A673 (cell line): ENCODE results near the gene HPCAL1. TPM values are rescaled to one million over a fixed set of nuclear protein-coding genes. Genes with fewer than 3 reads are reported as not detected.

ENCODE experiments used
- BruUV-seq: library from RNA; stranded (reverse); fragments of 400-500 nt; replicated peaks from 2 replicates; lab custom pipeline; 2021; lab: Mats Ljungman, UMichigan
- CTCF ChIA-PET: fragments of 300-600 bp; sonication (Branson Sonifier 250); formaldehyde crosslinking; loops from one replicate; lab custom pipeline; 2022; ENCODE audit warnings: antibody characterized with exemption; lab: Charles Lee
- POLR2A ChIA-PET: fragments of 300-600 bp; sonication (Branson Sonifier 250); formaldehyde crosslinking; loops from one replicate; lab custom pipeline; 2022; ENCODE audit warnings: antibody characterized with exemption; ENCODE audit not compliant: low non-redundant PET; lab: Charles Lee
- DNase-seq: peaks from one replicate; pipeline ENCODE4 v3.0.0-alpha.2; 2015; ENCODE audit warnings: low spot score
- H3K27ac ChIP-seq: fragments of 200-600 bp; sonication (generic); 2 replicates; pipeline ENCODE4 v1.5.1; 2016; ENCODE audit warnings: mixed run types, low read depth, mild to moderate bottlenecking, mixed read lengths, antibody characterized with exemption, low read length; ENCODE audit not compliant: poor library complexity, severe bottlenecking
- H3K27me3 ChIP-seq: fragments of 200-600 bp; sonication (generic); replicated peaks from 2 replicates; pipeline ENCODE4 v1.6.1; 2017; ENCODE audit warnings: mixed run types, low read depth, mild to moderate bottlenecking, mixed read lengths, antibody characterized with exemption, low read length; ENCODE audit not compliant: insufficient read depth, poor library complexity
- H3K36me3 ChIP-seq: fragments of 200-600 bp; sonication (generic); 2 replicates; pipeline ENCODE4 v1.6.1; 2016; ENCODE audit warnings: mixed run types, mild to moderate bottlenecking, mixed read lengths, antibody characterized with exemption, low read length; ENCODE audit not compliant: insufficient read depth, poor library complexity, severe bottlenecking
- H3K4me1 ChIP-seq: fragments of 200-600 bp; sonication (generic); 2 replicates; pipeline ENCODE4 v1.6.1; 2017; ENCODE audit warnings: mixed run types, mild to moderate bottlenecking, mixed read lengths, antibody characterized with exemption, low read length; ENCODE audit not compliant: insufficient read depth, poor library complexity, severe bottlenecking
- H3K4me3 ChIP-seq: fragments of 200-600 bp; sonication (generic); 2 replicates; pipeline ENCODE4 v1.5.1; 2016; ENCODE audit warnings: low read depth, mixed run types, mild to moderate bottlenecking, mixed read lengths, low read length; ENCODE audit not compliant: poor library complexity, severe bottlenecking
- H3K9me3 ChIP-seq: fragments of 200-600 bp; sonication (generic); 2 replicates; pipeline ENCODE4 v1.6.1; 2016; ENCODE audit warnings: mixed run types, low read depth, mild to moderate bottlenecking, mixed read lengths, antibody characterized with exemption, low read length; ENCODE audit not compliant: poor library complexity, severe bottlenecking
- CTCF ChIP-seq: fragments of 300-800, 200-600 bp; sonication (generic); conservative IDR thresholded peaks from 2 replicates; pipeline ENCODE4 v1.5.1; 2017; ENCODE audit warnings: low read depth, mild to moderate bottlenecking, antibody characterized with exemption, low read length, moderate library complexity, mixed read lengths
- EZH2 ChIP-seq: fragments of 200-600 bp; sonication (generic); IDR thresholded peaks from 2 replicates; pipeline ENCODE4 v1.6.1; 2017; ENCODE audit warnings: borderline replicate concordance, low read depth, mild to moderate bottlenecking, mixed read lengths, antibody characterized with exemption, low read length; ENCODE audit not compliant: poor library complexity, severe bottlenecking
- intact Hi-C: fragments of 100-400 bp; cut with micrococcal nuclease; formaldehyde crosslinking; loops from one replicate; pipeline ENCODE4 v1.10.0; 2022; ENCODE audit not compliant: unreplicated experiment
- total RNA-seq: library from RNA; stranded (reverse); gene quantifications from 2 replicates; pipeline ENCODE4 v1.2.3, GENCODE V29; 2021

The HPCAL1 gene
- total RNA-seq, 1 experiment from 2014 or later = 9.7 TPM

GRCh38 chr2:10320933-10321332 is 18.2 kb downstream of the HPCAL1 start:
- TF ChIP-seq EZH2 (no peak), CTCF (no peak)
- BruUV-seq = no TSS peak
- Histone ChIP-seq H3K27ac (no peak overlapping the region), H3K4me1 (no peaks in the 10 kb centered on the region), H3K27me3 (no peaks in the 10 kb centered on the region), H3K9me3 (no peaks in the 10 kb centered on the region), H3K4me3 (no peak overlapping the region), H3K36me3 (no peaks in the 10 kb centered on the region)
- POLR2A ChIA-PET = no interaction called here
- intact Hi-C loops = no loop called here
- CTCF ChIA-PET = no interaction called here
- DNase-seq = no peak

GRCh38 chr2:10321622-10322021 is 18.9 kb downstream of the HPCAL1 start:
- POLR2A ChIA-PET = no interaction called here
- no peaks in the 10 kb centered on the region for H3K36me3 ChIP-seq
- H3K27ac ChIP-seq = no peak overlapping the region
- H3K4me3 ChIP-seq = no peak overlapping the region
- BruUV-seq = no TSS peak
- CTCF ChIA-PET = no interaction called here
- H3K27me3 ChIP-seq = no peaks in the 10 kb centered on the region
- H3K4me1 ChIP-seq = peaks cover 6% of the 10 kb centered on the region
- TF ChIP-seq CTCF (no peak), EZH2 (no peak)
- no peaks in the 10 kb centered on the region for H3K9me3 ChIP-seq
- DNase-seq = no peak
- intact Hi-C loops = no loop called here

- CTCF ChIA-PET = no interaction called here
Observed at GRCh38 chr2:10322481-10322880, 19.8 kb downstream of the HPCAL1 start.

More at GRCh38 chr2:10322481-10322880, 19.8 kb downstream of the HPCAL1 start:
- BruUV-seq = no TSS peak
- POLR2A ChIA-PET = no interaction called here
- no peaks in the 10 kb centered on the region for H3K27me3 ChIP-seq
- H3K36me3 ChIP-seq = no peaks in the 10 kb centered on the region
- H3K9me3 ChIP-seq = no peaks in the 10 kb centered on the region
- peaks cover 15% of the 10 kb centered on the region for H3K4me1 ChIP-seq
- no peak for DNase-seq
- no peak for TF ChIP-seq EZH2
- no peak for TF ChIP-seq CTCF
- H3K4me3 ChIP-seq = no peak overlapping the region
- H3K27ac ChIP-seq = no peak overlapping the region
- intact Hi-C loops = no loop called here
